Choroid plexus epithelial cell (primary cell): ENCODE data around the gene MRPS18A.
A peak's percentile ranks its signal among the peaks of the same experiment; 100 is the strongest.

ENCODE experiments used
- DNase-seq: peaks from one replicate; pipeline ENCODE4 v3.0.0-alpha.2; 2010; ENCODE audit warnings: low read depth
- H3K4me3 ChIP-seq: 2 replicates; pipeline ENCODE4 v1.5.1; 2011; ENCODE audit warnings: low read depth, mild to moderate bottlenecking, control low read depth, low read length, moderate library complexity
- TF ChIP-seq, protein P1 (sequence below): conservative IDR thresholded peaks from 2 replicates; pipeline ENCODE4 v1.5.1; 2011; ENCODE audit warnings: low read depth, mild to moderate bottlenecking, control low read depth, inconsistent platforms, low read length, moderate library complexity

The MRPS18A gene

DNA sequence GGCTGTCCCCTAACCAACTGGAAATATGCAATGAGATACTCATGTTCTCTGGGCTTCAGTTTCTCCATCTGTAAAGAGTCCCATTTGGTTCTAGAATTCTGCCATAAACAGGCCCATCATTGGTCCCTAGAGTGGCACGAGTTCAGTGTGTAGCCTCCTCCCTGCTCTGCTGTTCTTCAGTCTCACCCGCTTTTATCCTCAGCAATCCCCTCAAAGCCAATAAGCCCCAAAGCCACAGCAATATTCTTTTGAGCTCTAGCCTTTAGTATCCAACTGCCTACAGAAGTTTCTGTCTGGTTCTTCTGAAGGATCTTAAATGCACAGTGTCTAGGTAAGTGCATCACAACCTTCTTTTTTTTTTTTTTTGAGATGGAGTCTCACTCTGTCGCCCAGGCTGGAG, 9.8 kb upstream of the MRPS18A start:
- TF ChIP-seq, protein P1, sequence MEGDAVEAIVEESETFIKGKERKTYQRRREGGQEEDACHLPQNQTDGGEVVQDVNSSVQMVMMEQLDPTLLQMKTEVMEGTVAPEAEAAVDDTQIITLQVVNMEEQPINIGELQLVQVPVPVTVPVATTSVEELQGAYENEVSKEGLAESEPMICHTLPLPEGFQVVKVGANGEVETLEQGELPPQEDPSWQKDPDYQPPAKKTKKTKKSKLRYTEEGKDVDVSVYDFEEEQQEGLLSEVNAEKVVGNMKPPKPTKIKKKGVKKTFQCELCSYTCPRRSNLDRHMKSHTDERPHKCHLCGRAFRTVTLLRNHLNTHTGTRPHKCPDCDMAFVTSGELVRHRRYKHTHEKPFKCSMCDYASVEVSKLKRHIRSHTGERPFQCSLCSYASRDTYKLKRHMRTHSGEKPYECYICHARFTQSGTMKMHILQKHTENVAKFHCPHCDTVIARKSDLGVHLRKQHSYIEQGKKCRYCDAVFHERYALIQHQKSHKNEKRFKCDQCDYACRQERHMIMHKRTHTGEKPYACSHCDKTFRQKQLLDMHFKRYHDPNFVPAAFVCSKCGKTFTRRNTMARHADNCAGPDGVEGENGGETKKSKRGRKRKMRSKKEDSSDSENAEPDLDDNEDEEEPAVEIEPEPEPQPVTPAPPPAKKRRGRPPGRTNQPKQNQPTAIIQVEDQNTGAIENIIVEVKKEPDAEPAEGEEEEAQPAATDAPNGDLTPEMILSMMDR, result no peak
- no peak overlapping the region for H3K4me3 ChIP-seq
- no peak for DNase-seq

DNA sequence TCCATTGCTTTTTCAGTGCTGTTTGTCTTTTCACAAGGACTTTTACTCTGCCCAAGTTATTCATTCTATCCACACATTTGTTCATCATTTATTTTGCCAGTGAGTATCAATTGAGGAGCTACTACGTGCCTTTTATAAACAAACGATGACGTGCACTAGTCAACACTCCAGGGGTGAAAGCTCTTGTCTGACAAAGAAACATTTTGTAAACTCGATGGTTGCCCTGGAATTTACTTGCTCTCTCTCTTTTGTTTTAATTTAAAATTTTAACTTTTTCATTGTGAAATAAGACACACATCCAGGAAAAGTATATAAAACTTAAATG, 8.3 kb upstream of the MRPS18A start:
- DNase-seq, result no peak
- TF ChIP-seq, protein P1, result no peak
- H3K4me3 ChIP-seq, result no peak overlapping the region

DNA sequence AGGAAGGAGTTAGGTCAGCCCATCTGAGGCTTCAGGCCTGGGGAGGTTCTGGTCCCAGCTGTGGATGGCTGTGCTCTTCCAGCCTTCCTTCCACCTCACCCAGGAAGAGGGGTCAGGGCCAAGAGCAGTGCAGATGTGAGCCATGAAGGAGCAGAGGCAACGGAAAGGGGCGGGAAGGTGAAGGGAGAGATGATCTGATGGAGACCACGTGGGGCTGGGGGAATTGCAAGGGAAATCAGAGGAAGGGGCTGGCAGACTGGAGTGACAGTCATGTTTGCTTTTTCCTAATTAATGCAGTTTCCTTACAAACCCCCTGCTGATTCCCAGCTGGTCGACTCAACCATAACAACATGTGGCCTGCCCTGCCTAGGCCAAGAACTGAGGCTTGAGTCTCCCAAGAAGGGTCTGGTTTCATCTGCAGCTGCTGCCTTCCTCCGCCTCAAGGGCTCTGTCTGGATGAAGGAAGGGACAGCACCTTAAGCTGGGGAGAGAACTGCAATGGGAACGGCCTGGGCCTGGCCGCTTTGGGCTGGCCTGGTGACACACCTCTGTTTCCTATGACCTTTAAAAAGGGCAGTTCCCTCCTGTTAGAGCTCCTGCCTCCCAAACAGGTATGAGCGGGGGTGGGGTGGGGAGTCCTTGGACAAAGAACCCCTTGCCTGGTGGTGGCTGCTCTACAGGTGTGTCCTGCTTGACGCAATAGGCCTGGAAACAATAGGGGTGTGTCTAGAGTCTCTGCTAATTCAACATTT, 7.8 kb upstream of the MRPS18A start:
- no peak overlapping the region for H3K4me3 ChIP-seq
- TF ChIP-seq, protein P1, result no peak
- peak; percentile 73 for DNase-seq

DNA sequence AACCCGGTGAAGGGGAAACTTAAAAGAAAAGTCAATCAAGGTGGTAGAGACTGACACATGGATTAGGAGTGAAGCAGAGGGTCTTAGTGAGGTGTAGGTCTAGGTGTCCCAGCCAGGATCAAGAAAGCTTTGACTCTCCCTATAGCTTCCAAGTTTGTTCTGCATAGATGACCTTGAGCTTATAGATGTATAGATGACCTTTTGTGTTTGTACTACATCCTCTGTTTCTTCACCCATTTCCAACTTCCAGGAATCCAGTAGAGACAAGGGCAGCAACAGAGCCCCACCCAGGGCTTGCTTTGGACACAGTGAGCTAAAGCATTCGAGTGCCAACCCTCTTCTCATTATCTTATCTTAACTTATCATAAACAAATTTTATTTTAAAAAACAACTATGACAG, 1.8 kb upstream of the MRPS18A start:
- no peak for DNase-seq
- H3K4me3 ChIP-seq, result no peak overlapping the region
- TF ChIP-seq, protein P1, result no peak

DNA sequence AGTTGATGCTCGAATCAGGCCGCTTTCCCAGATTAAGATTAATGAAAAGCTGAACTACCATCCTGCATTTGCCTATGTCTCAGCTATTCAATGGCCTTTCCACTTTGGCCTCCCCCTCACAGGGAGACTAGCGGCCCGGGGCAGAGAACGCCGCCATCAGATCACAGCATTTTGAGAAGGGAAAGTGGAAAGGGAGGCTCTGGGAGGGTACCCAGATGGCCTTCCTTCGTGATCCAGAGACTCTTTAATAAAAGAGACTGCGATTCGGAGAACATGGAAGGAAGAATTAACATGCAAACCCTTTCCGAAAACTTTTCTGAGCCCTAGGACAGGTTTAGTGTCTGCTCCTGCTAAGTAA, 533 bp downstream of the MRPS18A start:
- DNase-seq, result no peak
- peak overlapping the region; percentile 72 for H3K4me3 ChIP-seq
- TF ChIP-seq, protein P1, result no peak

DNA sequence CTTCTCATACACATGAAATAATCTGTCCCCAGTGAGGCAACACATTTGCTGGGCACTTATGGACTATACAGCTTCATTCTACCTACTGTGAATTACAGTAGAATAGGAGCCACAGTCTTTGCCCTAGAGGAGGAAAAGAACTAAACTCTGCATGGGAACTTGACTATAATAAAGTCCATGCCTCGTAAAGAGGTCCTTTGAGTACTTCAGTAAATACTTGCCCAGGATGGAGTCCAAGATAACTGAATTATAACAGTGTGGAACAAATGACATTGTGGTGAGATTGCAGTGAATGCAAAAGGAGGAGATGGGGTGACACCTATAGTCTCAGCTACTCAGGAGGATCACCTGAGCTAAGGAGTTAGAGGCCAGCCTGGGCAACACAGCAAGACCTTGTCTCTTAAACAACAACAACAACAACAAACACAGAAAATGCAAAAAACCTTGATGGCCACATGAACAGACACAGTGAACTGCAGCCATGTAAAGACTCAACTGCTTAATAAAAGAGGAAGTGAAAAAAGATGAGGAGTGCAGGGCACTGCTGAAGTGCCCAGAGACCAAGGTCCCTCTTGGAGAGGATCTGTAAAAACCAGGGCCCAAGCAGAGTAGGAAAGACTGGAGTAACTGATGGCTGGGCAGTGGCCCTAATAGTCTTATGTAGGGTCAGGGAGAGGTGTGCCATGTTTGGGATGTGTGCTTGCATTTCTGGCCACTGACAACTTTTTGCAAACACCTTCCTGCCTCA, 3.7 kb downstream of the MRPS18A start:
- no peak for DNase-seq
- TF ChIP-seq, protein P1, result no peak

More for the DNA sequence above, 3.7 kb downstream of the MRPS18A start:
- no peak overlapping the region for H3K4me3 ChIP-seq
